NCI-H226 (cell line): ENCODE data around the gene TEX2.
A peak's percentile ranks its signal among the peaks of the same experiment; 100 is the strongest.

Source experiments
- DNase-seq: peaks from one replicate; pipeline ENCODE4 v3.0.0-alpha.2; 2015

Gene TEX2

DNA sequence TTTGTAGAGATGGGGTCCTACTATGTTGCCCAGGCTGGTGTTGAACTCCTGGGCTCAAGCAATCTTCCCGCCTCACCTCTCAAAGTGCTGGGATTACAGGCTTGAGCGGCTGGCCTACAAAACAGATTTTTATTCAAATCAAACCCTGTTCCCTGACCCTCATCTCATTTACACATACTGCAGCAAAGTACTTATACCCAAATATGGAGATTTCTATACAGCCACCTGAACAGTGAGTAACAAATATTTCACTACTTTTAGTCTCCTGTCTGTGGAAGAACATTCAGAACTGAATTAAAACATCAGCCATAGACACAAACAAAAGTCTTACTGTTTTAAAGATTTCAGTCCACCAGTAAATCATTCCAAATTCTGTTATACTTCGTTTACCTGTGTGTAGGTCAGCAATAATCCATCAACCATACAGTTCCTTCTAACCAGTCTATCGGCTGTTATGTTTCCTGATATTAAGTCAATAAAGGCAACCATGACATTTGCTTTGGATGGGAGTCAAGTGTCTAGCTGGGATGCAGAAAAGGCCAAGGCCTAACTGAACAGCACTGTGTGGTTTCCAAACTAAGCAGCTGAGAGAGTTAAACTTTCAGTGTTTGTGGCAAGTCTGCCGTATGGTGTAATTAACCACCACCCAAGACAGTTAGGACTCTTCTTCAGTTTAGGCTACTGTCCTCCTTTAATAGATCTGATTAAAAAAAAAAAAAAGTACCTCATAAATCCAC is 155.4 kb downstream of the TEX2 start:
- no peak for DNase-seq

GRCh38 chr17:64106918-64107317 is 156.1 kb downstream of the TEX2 start:
- no peak for DNase-seq

- peak; percentile 61 for DNase-seq
Measured at GRCh38 chr17:64103391-64104364, 159.4 kb downstream of the TEX2 start.

DNA sequence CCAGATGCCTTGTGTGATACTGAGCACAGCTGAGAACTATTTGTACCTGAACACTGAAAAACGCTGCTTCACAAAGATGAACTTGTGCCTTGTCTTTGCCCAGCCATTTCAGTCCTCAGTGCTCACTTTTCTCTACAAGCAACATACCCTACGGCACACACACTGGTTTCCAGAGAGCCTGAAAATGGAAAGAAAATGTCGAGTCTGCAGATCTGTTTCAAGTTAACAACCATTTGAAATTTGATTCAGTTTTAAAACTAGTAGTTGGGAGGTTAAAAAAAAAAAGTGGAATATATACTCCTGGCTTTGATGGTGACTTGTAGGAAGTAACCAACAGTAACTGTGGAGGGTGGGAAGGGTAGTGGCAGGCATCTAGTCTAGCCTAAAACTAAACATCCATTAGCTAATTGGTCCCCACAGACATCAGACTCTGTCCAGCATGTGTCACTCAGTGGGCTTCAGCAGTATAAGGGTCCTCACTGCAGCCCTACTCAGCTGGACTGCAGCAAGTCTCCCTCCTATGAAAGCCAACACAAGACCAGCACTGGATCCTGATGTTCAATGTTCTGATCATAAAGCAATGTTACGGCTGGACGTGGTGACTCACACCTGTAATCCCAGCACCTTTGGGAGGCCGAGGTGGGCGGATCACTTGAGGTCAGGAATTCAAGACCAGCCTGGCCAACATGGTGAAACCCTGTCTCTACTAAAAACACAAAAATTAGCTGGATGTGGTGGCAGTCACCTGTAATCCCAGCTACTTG is 160.3 kb downstream of the TEX2 start:
- DNase-seq = no peak

GRCh38 chr17:64099543-64099942 is 163.5 kb downstream of the TEX2 start:
- DNase-seq = no peak
